Measurements from ENCODE around the gene ACTL7A. TPM values are rescaled to one million over a fixed set of nuclear protein-coding genes. Genes with fewer than 3 reads are reported as not detected.
"Not testable (repeated sequence)": the region's sequence is repeated elsewhere in the genome, so short reads cannot be mapped to it uniquely, and the experiment has no call there.

Gene ACTL7A
- total RNA-seq, 1 donor from 2014 or later, result not detected

- Mint-ChIP-seq H3K4me3 (no peak overlapping the region), H3K27ac (no peak overlapping the region), H3K9me3 (no peaks in the 10 kb centered on the region), H3K27me3 (no peaks in the 10 kb centered on the region), H3K36me3 (ENCODE audit: low read depth) (peaks cover 67% of the 10 kb centered on the region), H3K4me1 (peaks cover 5% of the 10 kb centered on the region)
- DNase-seq, result no peak
- ChIA-PET CTCF (no interaction called here), POLR2A (interaction anchor here (0.5 kb wide), 1 partner anchor 34 kb away, joined by 3 read pairs; no protein-coding TSS in a partner anchor)
- no peak for TF ChIP-seq CTCF (IDR thresholded peaks at IDR 0.05)
- intact Hi-C loops (cut with micrococcal nuclease), result loop anchor here (5.0 kb wide), 1 partner anchor 638 kb away; no protein-coding TSS in a partner anchor
- ATAC-seq (ENCODE audit: low read depth), result no peak
Observed at GRCh38 chr9:108884701-108885100, 22.6 kb downstream of the ACTL7A start.

GRCh38 chr9:108885643-108886348, 23.7 kb downstream of the ACTL7A start:
- no peak for DNase-seq
- Mint-ChIP-seq H3K27ac (no peak overlapping the region), H3K4me1 (peaks cover 5% of the 10 kb centered on the region), H3K4me3 (no peak overlapping the region), H3K36me3 (ENCODE audit: low read depth) (peaks cover 69% of the 10 kb centered on the region), H3K27me3 (no peaks in the 10 kb centered on the region), H3K9me3 (no peaks in the 10 kb centered on the region)
- intact Hi-C loops (cut with micrococcal nuclease), result loop anchor here (5.0 kb wide), 1 partner anchor 637 kb away; no protein-coding TSS in a partner anchor
- ChIA-PET POLR2A (no interaction called here), CTCF (no interaction called here)
- no peak for TF ChIP-seq CTCF (IDR thresholded peaks at IDR 0.05)
- peak; percentile 64 for ATAC-seq (ENCODE audit: low read depth)

GRCh38 chr9:108886594-108887271, 24.7 kb downstream of the ACTL7A start:
- ATAC-seq (ENCODE audit: low read depth); H3K27me3 Mint-ChIP-seq; H3K4me3 Mint-ChIP-seq; DNase-seq; H3K9me3 Mint-ChIP-seq; H3K27ac Mint-ChIP-seq; H3K4me1 Mint-ChIP-seq; CTCF ChIA-PET: not testable (repeated sequence)
- H3K36me3 Mint-ChIP-seq (ENCODE audit: low read depth), result peaks cover 72% of the 10 kb centered on the region
- POLR2A ChIA-PET, result interaction anchor here (0.7 kb wide), 1 partner anchor 9 kb away, joined by 5 read pairs; no protein-coding TSS in a partner anchor
- intact Hi-C loops (cut with micrococcal nuclease), result loop anchor here (5.0 kb wide), 1 partner anchor 636 kb away; no protein-coding TSS in a partner anchor

- Mint-ChIP-seq H3K4me1 (peaks cover 5% of the 10 kb centered on the region), H3K4me3 (no peak overlapping the region), H3K9me3 (no peaks in the 10 kb centered on the region), H3K36me3 (ENCODE audit: low read depth) (peaks cover 80% of the 10 kb centered on the region), H3K27me3 (no peaks in the 10 kb centered on the region), H3K27ac (no peak overlapping the region)
- CTCF ChIA-PET, result interaction anchor here (1.6 kb wide), 1 partner anchor 580 kb away, joined by 5 read pairs; no protein-coding TSS in a partner anchor
- intact Hi-C loops (cut with micrococcal nuclease), result loop anchor here (5.0 kb wide), 1 partner anchor 633 kb away; no protein-coding TSS in a partner anchor
- ATAC-seq (ENCODE audit: low read depth) (no peak), DNase-seq (no peak)
- no peak for TF ChIP-seq CTCF (IDR thresholded peaks at IDR 0.05)
- POLR2A ChIA-PET, result no interaction called here
Observed at GRCh38 chr9:108889649-108890067, 27.6 kb downstream of the ACTL7A start.

- peaks cover 95% of the 10 kb centered on the region for H3K36me3 Mint-ChIP-seq (ENCODE audit: low read depth)
- intact Hi-C loops (cut with micrococcal nuclease), result no loop called here
- no peak for DNase-seq
- no peak overlapping the region for H3K27ac Mint-ChIP-seq
- ChIA-PET CTCF (no interaction called here), POLR2A (no interaction called here)
- ATAC-seq (ENCODE audit: low read depth), result no peak
- TF ChIP-seq CTCF (IDR thresholded peaks at IDR 0.05), result no peak
- H3K9me3 Mint-ChIP-seq, result no peaks in the 10 kb centered on the region
- H3K4me3 Mint-ChIP-seq, result no peak overlapping the region
- no peaks in the 10 kb centered on the region for H3K27me3 Mint-ChIP-seq
- no peaks in the 10 kb centered on the region for H3K4me1 Mint-ChIP-seq
Observed at GRCh38 chr9:108894225-108894997, 32.3 kb downstream of the ACTL7A start.

Measured in activated B cell treated with CpG ODN at 0.5 μM for 24 hours (primary cell).